GM06990 (cell line): ENCODE measurements around the gene COL16A1.

Experiments used
- DNase-seq: peaks from one replicate; pipeline ENCODE4 v3.0.0-alpha.2; 2011; ENCODE audit not compliant: insufficient read length; ENCODE audit errors: extremely low read depth
- H3K27me3 ChIP-seq: replicated peaks from 2 replicates; pipeline ENCODE4 v1.6.0; 2011; ENCODE audit warnings: low read length; ENCODE audit not compliant: control insufficient read depth, insufficient read depth
- H3K36me3 ChIP-seq: 2 replicates; pipeline ENCODE4 v1.5.1; 2011; ENCODE audit warnings: low read length; ENCODE audit not compliant: control insufficient read depth, insufficient read depth
- H3K4me3 ChIP-seq: replicated peaks from 2 replicates; pipeline ENCODE4 v1.5.1; 2011; ENCODE audit warnings: low read depth, mild to moderate bottlenecking, control low read depth, low read length
- CTCF ChIP-seq: IDR thresholded peaks from 2 replicates; pipeline ENCODE4 v1.5.1; 2011; ENCODE audit warnings: low read length, control low read depth, mild to moderate bottlenecking, inconsistent platforms; ENCODE audit not compliant: insufficient read depth, poor library complexity, severe bottlenecking

COL16A1 gene

DNA sequence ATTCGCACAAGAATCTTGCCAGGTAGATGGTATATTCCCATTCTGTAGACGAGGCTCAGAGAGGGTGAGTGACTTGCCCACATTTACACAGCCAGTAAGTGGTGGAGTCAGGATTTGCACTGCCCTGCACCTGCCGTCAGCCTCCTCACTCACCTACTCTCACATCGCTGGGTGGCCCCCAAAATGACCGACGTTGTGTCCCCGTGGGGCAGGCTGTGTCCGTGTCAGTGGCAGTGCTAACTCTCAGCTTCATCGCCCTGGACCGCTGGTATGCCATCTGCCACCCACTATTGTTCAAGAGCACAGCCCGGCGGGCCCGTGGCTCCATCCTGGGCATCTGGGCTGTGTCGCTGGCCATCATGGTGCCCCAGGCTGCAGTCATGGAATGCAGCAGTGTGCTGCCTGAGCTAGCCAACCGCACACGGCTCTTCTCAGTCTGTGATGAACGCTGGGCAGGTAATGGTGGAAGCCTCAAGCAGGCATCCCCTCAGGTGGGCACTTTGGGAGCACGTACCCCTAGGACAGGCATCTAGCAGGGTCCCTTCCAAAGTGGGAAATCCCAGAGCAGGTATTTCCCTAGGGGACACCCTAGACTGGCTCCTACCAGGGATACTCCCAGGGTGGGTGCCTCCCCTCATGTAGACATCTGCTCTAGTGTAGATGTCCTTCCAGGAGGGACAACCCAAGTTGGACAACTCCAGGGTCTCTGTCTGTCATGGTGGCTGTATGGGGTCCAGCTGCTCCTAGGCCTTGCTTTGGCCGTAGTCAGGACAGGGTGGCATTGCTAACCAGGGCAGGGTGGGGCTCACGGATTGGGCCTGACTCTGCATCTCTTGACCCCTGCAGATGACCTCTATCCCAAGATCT, 83.0 kb downstream of the COL16A1 start:
- H3K4me3 ChIP-seq = no peak overlapping the region
- TF ChIP-seq CTCF = no peak
- H3K36me3 ChIP-seq = no peaks in the 10 kb centered on the region
- no peaks in the 10 kb centered on the region; the same call in 1 of the 2 replicates for H3K27me3 ChIP-seq
- DNase-seq = no peak

DNA sequence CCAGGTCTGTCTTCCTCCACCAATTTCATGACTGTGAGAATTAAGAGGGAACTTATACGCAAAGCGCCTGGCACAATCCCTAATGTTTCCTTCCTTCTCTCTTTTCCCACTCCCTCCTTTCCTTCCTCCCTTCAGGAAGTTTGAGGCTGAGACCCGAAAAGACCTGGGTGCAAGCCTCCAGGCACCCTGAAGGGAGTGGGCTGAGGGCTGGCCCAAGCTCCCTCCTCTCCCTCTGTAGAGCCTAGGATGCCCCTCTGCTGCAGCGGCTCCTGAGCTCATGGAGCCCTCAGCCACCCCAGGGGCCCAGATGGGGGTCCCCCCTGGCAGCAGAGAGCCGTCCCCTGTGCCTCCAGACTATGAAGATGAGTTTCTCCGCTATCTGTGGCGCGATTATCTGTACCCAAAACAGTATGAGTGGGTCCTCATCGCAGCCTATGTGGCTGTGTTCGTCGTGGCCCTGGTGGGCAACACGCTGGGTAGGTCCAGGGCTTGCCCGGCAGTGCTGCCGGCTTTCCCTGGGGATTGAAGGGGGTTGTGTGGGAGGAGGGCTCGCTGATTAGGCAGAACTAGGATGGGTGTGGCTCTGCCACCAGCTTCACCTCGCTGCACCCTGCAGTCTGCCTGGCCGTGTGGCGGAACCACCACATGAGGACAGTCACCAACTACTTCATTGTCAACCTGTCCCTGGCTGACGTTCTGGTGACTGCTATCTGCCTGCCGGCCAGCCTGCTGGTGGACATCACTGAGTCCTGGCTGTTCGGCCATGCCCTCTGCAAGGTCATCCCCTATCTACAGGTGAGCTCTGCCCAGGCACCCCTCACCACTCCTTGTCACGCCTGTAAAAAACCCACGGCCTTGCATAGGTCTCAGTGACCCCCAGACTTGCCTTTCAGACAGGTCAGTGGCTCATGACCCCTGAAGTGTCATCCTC, 84.6 kb downstream of the COL16A1 start:
- DNase-seq = no peak
- no peak for TF ChIP-seq CTCF
- Histone ChIP-seq H3K27me3 (no peaks in the 10 kb centered on the region; the same call in none of the 2 replicates), H3K36me3 (no peaks in the 10 kb centered on the region), H3K4me3 (no peak overlapping the region)

- peak; percentile 63 for DNase-seq
- TF ChIP-seq CTCF = peak; percentile 96
- peak overlapping the region; percentile 42 for H3K4me3 ChIP-seq
Observed at GRCh38 chr1:31617916-31618746, 85.7 kb downstream of the COL16A1 start.

DNA sequence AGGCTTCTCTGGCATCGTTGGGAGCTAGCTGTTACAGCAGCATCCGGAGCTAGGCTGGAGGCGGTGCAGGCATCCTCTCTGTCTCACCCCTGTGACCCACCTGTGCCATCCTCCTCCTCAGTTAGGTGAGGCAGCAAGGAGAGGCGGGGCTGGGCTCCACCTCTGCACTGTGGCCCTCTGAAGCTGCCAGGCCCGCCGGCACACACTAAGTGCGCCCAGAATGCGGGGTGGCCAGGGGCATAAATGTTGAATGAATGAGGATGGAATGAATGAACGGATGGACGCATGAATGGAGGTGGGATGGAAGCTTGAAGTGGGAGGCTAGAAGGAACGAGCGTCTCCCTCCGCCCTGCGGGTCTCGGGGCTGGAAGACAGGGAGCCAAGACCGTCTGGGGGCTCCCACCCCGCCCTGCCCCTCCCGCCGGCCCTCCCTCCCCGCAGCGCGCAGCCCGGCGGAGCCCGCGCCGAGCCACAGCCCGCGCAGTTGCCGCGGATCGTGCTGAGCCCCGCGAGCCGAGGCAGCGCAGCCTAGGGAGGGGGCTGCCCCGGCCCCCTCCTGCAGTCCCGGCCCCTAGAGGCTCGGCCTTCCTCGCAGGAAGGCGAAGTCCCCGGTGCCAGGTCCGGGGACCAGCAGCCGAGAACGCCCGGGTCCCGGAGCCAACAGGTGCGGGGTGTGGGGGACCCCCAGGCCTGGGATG, 86.5 kb downstream of the COL16A1 start, which contains the start of gene HCRTR1:
Gene HCRTR1 (plus strand): TSS at position 472 of the 698 bp plus-strand sequence. CDS start 1,504 bp downstream, outside the sequence.
- no peak for TF ChIP-seq CTCF
- no peak for DNase-seq
- H3K27me3 ChIP-seq = no peaks in the 10 kb centered on the region; the same call in none of the 2 replicates
- H3K36me3 ChIP-seq = no peaks in the 10 kb centered on the region
- H3K4me3 ChIP-seq = peak within 1 kb of the TSS; percentile 42

More at GRCh38 chr1:31617916-31618746, 85.7 kb downstream of the COL16A1 start:
- Histone ChIP-seq H3K27me3 (no peaks in the 10 kb centered on the region; the same call in none of the 2 replicates), H3K36me3 (no peaks in the 10 kb centered on the region)
